Heart left ventricle (tissue), 16 donors: Measurements from ENCODE around the gene LTO1. TPM values are rescaled to one million over a fixed set of nuclear protein-coding genes. Genes with fewer than 3 reads are reported as not detected.

Experiments
- ATAC-seq, 4 donors: fragments of 200-7000 bp; cut with Tn5 transposase; one replicate each; pipeline ENCODE4 v1.9.1; 2020 to 2022; ENCODE audit warnings: moderate library complexity in 4 of 4, mild to moderate bottlenecking in 3 of 4, moderate number of reproducible peaks in 1 of 4
- DNase-seq, 5 donors: peaks; one replicate each; pipeline ENCODE4 v3.0.0-alpha.2; 2020
- H3K27ac ChIP-seq, 12 donors: fragments of 200-600 bp; sonication (generic) in 4 of 12; one replicate each; pipeline versions ENCODE4 v1.5.0 to v1.8.0; 2016 to 2022; ENCODE audit warnings: mild to moderate bottlenecking in 2 of 12
- H3K27me3 ChIP-seq, 9 donors: fragments of 200-600 bp; sonication (generic) in 2 of 9; one replicate each; pipeline versions ENCODE4 v1.5.1 to v1.8.0; 2016 to 2022; ENCODE audit warnings: mild to moderate bottlenecking in 3 of 9
- H3K36me3 ChIP-seq, 9 donors: fragments of 200-600 bp; sonication (generic) in 2 of 9; one replicate each; pipeline versions ENCODE4 v1.5.0 to v1.8.0; 2018 to 2022; ENCODE audit warnings: mild to moderate bottlenecking in 2 of 9
- H3K4me1 ChIP-seq, 12 donors: fragments of 200-600 bp; sonication (generic) in 4 of 12; one replicate each; pipeline versions ENCODE4 v1.5.0 to v1.8.0; 2016 to 2022; ENCODE audit warnings: mild to moderate bottlenecking in 3 of 12
- H3K4me3 ChIP-seq, 12 donors: fragments of 200-600 bp; sonication (generic) in 4 of 12; one replicate each; pipeline versions ENCODE4 v1.5.0 to v1.8.0; 2017 to 2022; ENCODE audit warnings: mild to moderate bottlenecking in 9 of 12, moderate library complexity in 4 of 12
- H3K9me3 ChIP-seq, 12 donors: fragments of 200-600 bp; sonication (generic) in 4 of 12; one replicate each; pipeline versions ENCODE4 v1.5.0 to v1.8.0; 2016 to 2022; ENCODE audit warnings: mild to moderate bottlenecking in 1 of 12
- CTCF ChIP-seq, 12 donors: fragments of 200-600 bp; sonication (generic) in 4 of 12; IDR thresholded peaks; one replicate each; pipeline versions ENCODE4 v1.5.0 to v1.8.0; 2018 to 2022; ENCODE audit warnings: antibody characterized with exemption in 12 of 12, mild to moderate bottlenecking in 5 of 12
- POLR2A ChIP-seq, 2 donors: fragments of 450-650 bp; IDR thresholded peaks; one replicate each; pipeline ENCODE4 v1.6.1; 2017; ENCODE audit warnings: antibody characterized with exemption in 2 of 2, mild to moderate bottlenecking in 2 of 2, moderate library complexity in 2 of 2
- WGBS, 4 donors: extraction: QIAGEN DNeasy Blood & Tissue Kit in 2 of 4; methylation state at CpG; one replicate each; pipeline versions ENCODE4 v1.1.5 to v1.1.7; 2013 to 2018; 5-methylcytosine and 5-hydroxymethylcytosine counted together
- intact Hi-C, 10 donors: fragments of 100-400 bp; cut with DNase I; formaldehyde crosslinking; loops; one replicate each; pipeline versions ENCODE4 v1.11.1 to v1.14.2; 2022
- polyA plus RNA-seq, 2 donors: library from polyadenylated mRNA; stranded (reverse); fragments of 200-250 nt; gene quantifications; one replicate each; pipeline ENCODE4 v1.2.3, GENCODE V29; 2013
- total RNA-seq, 9 donors: library from RNA; depleted of rRNA in 2 of 9; stranded (reverse); fragments of >200 nt in 2 of 9; fragmentation: NEBNext Ultra II Directional in 3 of 9; extraction: Animal tissue kit (Norgen Biotek cat#: 25700) in 3 of 9; gene quantifications; one replicate each; pipeline versions ENCODE4 v1.1.0 to v1.2.4, GENCODE V29; 2016 to 2023
- donor health status: ischemic (EF 13 %, LVEDD 7.1; RV severe dilation, severe dysfunction).
- donor health status: healthy with polysubstance abuse.
- donor health status: DM: no; HTN: yes; CAD: no.
- donor health status: DM: no; HTN: no; CAD: no.
- donor health status: ischemic (EF 25% LVEDD 6.9; RV normal size, moderate dysfunction).
- donor health status: ischemic (EF 25% LVEDD 5.7; RV mildly dilated, moderate dysfunction).
- donor health status: healthy.
- donor health status: DM: yes; HTN: yes; CAD: no.
- donor health status: ischemic (EF 35%, LVEDD 5.7; RV mildly dilated, moderate dysfunction).
- donor health status: nonischemic (EF 11% LVEDD 7.7; RV severe dilation, severe dysfunction).
- donor health status: DM: yes; HTN: yes; CAD: no.
- donor health status: PGD.
- donor health status: ischemic (EF 29% LVEDD 5.4; RV normal size, mild dysfunction).
- donor health status: nonischemic (EF 23%, LVEDD 6.1; RV moderate dilation, normal function).

The LTO1 gene
- total and polyA plus RNA-seq, 11 donors = 4.1 to 14.4 (median 9.4) TPM

DNA sequence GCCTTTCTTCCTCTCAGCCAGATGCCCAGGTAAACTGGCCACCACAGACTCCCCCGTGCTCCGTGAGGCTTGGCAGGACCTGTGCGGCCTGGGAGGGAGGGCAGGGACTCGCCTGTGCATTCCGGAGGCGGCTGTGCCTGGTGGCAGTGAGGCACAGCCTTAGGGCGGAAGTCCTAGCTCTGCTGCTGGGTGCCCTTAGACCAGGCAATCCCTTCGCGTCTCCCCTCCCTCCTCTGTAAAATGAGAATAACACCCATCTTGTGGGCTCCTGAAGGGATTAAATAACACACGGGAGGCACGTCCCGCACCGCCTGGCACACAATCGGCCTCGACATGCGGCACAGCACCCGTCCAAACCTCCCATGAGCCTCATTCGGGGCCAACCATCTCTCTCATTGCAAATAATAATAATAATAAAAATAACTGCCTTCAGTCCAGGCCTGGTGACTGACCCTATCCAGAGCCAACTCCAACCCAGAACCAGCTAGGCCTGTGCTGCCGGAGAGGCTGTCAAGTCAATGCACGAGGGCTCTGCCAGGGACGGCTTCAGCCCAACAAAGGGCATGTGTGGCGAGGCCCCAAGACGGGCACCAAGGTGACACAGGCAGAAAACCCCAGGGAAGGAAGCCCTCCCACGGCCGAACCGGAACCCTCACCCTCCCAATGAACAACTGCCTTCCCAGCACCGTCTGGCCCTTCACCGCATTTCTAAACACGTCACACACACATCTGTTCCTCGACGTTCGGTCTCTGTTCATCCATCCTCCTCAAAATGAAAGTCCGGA lies 8.2 kb downstream of the LTO1 start:
- intact Hi-C loops = loop anchor here in 2 of 10 donors (5.0 kb wide), 1 partner anchor 565 kb away; no protein-coding TSS in a partner anchor
- peaks cover 0 to 83% (median 67%) of the 10 kb centered on the region in 9 donors for H3K36me3 ChIP-seq
- DNase-seq = no peak

GRCh38 chr11:69666261-69666660 lies 8.9 kb downstream of the LTO1 start:
- Histone ChIP-seq H3K4me1 (peaks cover 0 to 21% (median 10%) of the 10 kb centered on the region in 12 donors), H3K4me3 (no peak overlapping the region), H3K36me3 (peaks cover 0 to 76% (median 60%) of the 10 kb centered on the region in 9 donors), H3K27ac (no peak overlapping the region), H3K27me3 (no peaks in the 10 kb centered on the region), H3K9me3 (no peaks in the 10 kb centered on the region)
- TF ChIP-seq CTCF (IDR thresholded peaks at IDR 0.05) (no peak), POLR2A (IDR thresholded peaks at IDR 0.05) (no peak)
- 93 to 96% (median 93%) methylated on average over 13 to 14 of the region's 14 CpGs for WGBS, 4 donors
- no peak for DNase-seq
- intact Hi-C loops = loop anchor here in 2 of 10 donors (5.0 kb wide), 1 partner anchor 564 kb away; no protein-coding TSS in a partner anchor
- no peak for ATAC-seq

More for the DNA sequence above, 8.2 kb downstream of the LTO1 start:
- peaks cover 0 to 20% (median 10%) of the 10 kb centered on the region in 12 donors for H3K4me1 ChIP-seq
- TF ChIP-seq POLR2A (IDR thresholded peaks at IDR 0.05) (no peak), CTCF (IDR thresholded peaks at IDR 0.05) (no peak)
- no peaks in the 10 kb centered on the region for H3K27me3 ChIP-seq
- H3K27ac ChIP-seq = no peak overlapping the region
- 88 to 92% (median 89%) methylated on average over 33 of the region's 33 CpGs for WGBS, 4 donors
- H3K4me3 ChIP-seq = no peak overlapping the region
- no peak for ATAC-seq
- no peaks in the 10 kb centered on the region for H3K9me3 ChIP-seq

DNA sequence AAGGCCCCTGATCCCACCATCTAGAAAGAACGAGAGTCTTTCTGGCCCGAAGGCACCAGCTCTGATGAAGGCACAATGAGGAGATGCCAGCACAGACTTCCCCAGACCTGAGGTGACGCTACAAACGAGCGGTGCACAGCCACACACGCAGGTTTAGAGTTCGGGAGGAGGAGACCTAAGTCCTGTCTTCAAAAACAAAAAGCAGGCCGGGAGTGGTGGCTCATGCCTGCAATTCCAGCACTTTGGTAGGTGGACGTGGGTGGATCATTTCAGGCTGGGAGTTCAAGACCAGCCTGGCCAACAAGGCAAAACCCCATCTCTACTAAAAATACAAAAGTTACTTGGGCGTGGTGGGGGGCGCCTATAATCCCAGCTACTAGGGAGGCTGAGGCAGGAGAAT lies 9.5 kb downstream of the LTO1 start:
- DNase-seq = no peak
- peaks cover 0 to 70% (median 55%) of the 10 kb centered on the region in 9 donors for H3K36me3 ChIP-seq
- no peaks in the 10 kb centered on the region for H3K27me3 ChIP-seq
- H3K9me3 ChIP-seq = no peaks in the 10 kb centered on the region
- WGBS, 4 donors = 93 to 96% (median 94%) methylated on average over 11 of the region's 11 CpGs
- no peak for ATAC-seq
- no peak overlapping the region for H3K4me3 ChIP-seq
- TF ChIP-seq POLR2A (IDR thresholded peaks at IDR 0.05) (no peak), CTCF (IDR thresholded peaks at IDR 0.05) (no peak)
- intact Hi-C loops = loop anchor here in 2 of 10 donors (5.0 kb wide), 1 partner anchor 563 kb away; no protein-coding TSS in a partner anchor
- no peak overlapping the region for H3K27ac ChIP-seq
- H3K4me1 ChIP-seq = peaks cover 0 to 19% (median 9%) of the 10 kb centered on the region in 12 donors

GRCh38 chr11:69664901-69665300 lies 10.3 kb downstream of the LTO1 start:
- intact Hi-C loops = loop anchor here in 2 of 10 donors (5.0 kb wide), 1 partner anchor 563 kb away; no protein-coding TSS in a partner anchor
- DNase-seq (peak in 1 of 5 donors; percentile 5), ATAC-seq (no peak)
- no peak for TF ChIP-seq CTCF (IDR thresholded peaks at IDR 0.05)
- no peak for TF ChIP-seq POLR2A (IDR thresholded peaks at IDR 0.05)
- Histone ChIP-seq H3K9me3 (no peaks in the 10 kb centered on the region), H3K36me3 (peaks cover 0 to 66% (median 55%) of the 10 kb centered on the region in 9 donors), H3K27ac (no peak overlapping the region), H3K4me1 (peaks cover 0 to 11% (median 2%) of the 10 kb centered on the region in 12 donors), H3K27me3 (no peaks in the 10 kb centered on the region), H3K4me3 (no peak overlapping the region)
- whole genome bisulfite sequencing, 4 donors = 87 to 94% (median 91%) methylated on average over 8 of the region's 8 CpGs
